ENCODE results near the gene B4GALT2.

Gene B4GALT2

DNA sequence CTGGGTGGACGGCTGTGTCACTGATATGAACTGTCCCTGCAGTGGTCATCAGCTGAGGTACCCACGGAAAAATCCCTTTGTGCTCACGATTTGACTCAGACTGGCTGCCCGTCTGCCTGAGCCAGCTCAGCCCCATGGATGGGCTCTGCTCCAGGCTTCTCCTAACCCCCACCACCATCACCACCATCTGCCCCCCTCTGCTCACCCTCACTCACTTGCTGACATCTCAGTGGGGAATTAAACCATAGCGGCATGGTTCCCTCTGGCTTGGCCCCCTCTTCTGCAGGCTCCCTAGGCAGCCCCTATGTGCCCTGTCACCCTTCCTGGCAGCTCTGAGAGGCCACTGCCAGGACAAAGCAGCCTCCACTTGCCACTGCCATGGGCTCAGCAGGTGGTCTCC lies 34.9 kb downstream of the B4GALT2 start:
- H3K36me3 ChIP-seq (ENCODE audit: insufficient read depth, insufficient read length, low read length) = peaks cover 10% of the 10 kb centered on the region
- TF ChIP-seq ZNF274 (IDR thresholded peaks at IDR 0.05; ENCODE audit: low read depth, low read length) = no peak
- no peak for TF ChIP-seq YY1 (IDR thresholded peaks at IDR 0.05; ENCODE audit: insufficient read depth, insufficient read length)
- no peak for TF ChIP-seq SUZ12 (IDR thresholded peaks at IDR 0.05; ENCODE audit: extremely low read depth, insufficient read depth, insufficient read length)
- no peak overlapping the region for H3K4me3 ChIP-seq (ENCODE audit: insufficient read length, low read depth)
- H3K4me1 ChIP-seq (ENCODE audit: insufficient read depth, insufficient read length) = peaks cover 29% of the 10 kb centered on the region
- H3K9ac ChIP-seq (ENCODE audit: insufficient read length, low read depth) = peak overlapping the region; percentile 5
- no peaks in the 10 kb centered on the region for H3K9me3 ChIP-seq (ENCODE audit: insufficient read depth, low read length)
- H3K27me3 ChIP-seq (ENCODE audit: insufficient read depth, insufficient read length) = no peaks in the 10 kb centered on the region
- no peak for DNase-seq (ENCODE audit: low read depth, low spot score)

DNA sequence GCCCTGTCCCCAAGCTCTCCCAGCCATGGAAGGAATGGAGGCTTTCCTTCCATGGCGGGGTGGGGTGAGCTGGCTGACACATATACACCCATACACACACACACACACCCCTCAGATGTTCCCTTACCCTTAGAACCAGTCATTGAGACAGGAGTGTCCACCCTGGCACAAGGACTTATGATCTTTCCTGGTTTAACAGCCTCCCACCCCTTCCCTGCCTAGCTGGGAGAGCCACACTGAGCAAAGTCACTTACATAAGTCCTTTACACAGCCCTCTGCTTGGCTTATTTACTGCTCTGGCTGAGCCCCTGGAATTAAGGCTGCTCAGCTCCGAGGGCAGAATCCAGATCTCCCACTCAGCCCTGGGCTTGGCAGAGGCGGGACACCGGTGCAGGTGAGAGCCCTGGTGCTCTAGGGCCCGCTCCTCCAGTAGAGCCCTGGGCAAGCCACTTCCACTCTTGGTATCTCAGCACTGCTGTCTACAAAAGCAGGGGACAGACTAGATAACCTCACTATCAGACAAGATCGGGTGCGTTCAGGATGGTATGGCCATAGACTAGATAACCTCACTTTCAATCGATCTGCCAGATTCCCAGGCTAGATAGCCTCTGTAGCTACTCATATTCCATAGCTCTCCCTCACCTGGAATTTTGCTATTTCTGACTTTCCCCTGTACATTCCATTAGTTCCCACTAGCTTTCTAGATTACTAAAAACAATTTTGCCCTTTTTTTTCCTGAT lies 35.5 kb downstream of the B4GALT2 start:
- no peak for DNase-seq (ENCODE audit: low read depth, low spot score)
- Histone ChIP-seq H3K9ac (ENCODE audit: insufficient read length, low read depth) (peak overlapping the region; percentile 5), H3K27me3 (ENCODE audit: insufficient read depth, insufficient read length) (no peaks in the 10 kb centered on the region), H3K36me3 (ENCODE audit: insufficient read depth, insufficient read length, low read length) (peaks cover 14% of the 10 kb centered on the region), H3K9me3 (ENCODE audit: insufficient read depth, low read length) (no peaks in the 10 kb centered on the region), H3K4me1 (ENCODE audit: insufficient read depth, insufficient read length) (peaks cover 32% of the 10 kb centered on the region), H3K4me3 (ENCODE audit: insufficient read length, low read depth) (no peak overlapping the region)
- TF ChIP-seq YY1 (IDR thresholded peaks at IDR 0.05; ENCODE audit: insufficient read depth, insufficient read length) (no peak), ZNF274 (IDR thresholded peaks at IDR 0.05; ENCODE audit: low read depth, low read length) (no peak), SUZ12 (IDR thresholded peaks at IDR 0.05; ENCODE audit: extremely low read depth, insufficient read depth, insufficient read length) (no peak)

DNA sequence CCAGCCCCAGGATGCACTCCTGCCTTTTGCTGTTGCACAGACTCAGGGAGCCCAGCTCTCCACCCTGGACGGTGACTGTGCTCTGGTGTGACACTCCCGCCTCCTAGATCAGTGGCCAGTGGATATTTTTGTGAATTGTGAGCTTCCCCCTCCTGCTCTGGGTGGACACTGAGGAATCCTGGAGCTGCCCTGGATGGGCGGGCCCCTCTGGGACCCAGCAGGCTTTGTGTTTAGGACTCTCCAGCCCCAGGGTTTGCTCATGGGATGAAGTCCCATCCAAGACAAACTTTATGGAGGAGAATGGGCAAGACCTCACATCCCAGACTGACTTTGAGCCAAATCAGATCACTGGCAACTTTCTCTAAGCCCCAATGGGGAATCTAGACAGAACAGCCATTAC lies 36.2 kb downstream of the B4GALT2 start:
- H3K27me3 ChIP-seq (ENCODE audit: insufficient read depth, insufficient read length) = no peaks in the 10 kb centered on the region
- no peak overlapping the region for H3K9ac ChIP-seq (ENCODE audit: insufficient read length, low read depth)
- DNase-seq (ENCODE audit: low read depth, low spot score) = no peak
- no peak overlapping the region for H3K4me3 ChIP-seq (ENCODE audit: insufficient read length, low read depth)
- H3K9me3 ChIP-seq (ENCODE audit: insufficient read depth, low read length) = no peaks in the 10 kb centered on the region
- TF ChIP-seq YY1 (IDR thresholded peaks at IDR 0.05; ENCODE audit: insufficient read depth, insufficient read length) (no peak), SUZ12 (IDR thresholded peaks at IDR 0.05; ENCODE audit: extremely low read depth, insufficient read depth, insufficient read length) (no peak), ZNF274 (IDR thresholded peaks at IDR 0.05; ENCODE audit: low read depth, low read length) (no peak)
- peaks cover 34% of the 10 kb centered on the region for H3K4me1 ChIP-seq (ENCODE audit: insufficient read depth, insufficient read length)
- peaks cover 13% of the 10 kb centered on the region for H3K36me3 ChIP-seq (ENCODE audit: insufficient read depth, insufficient read length, low read length)

DNA sequence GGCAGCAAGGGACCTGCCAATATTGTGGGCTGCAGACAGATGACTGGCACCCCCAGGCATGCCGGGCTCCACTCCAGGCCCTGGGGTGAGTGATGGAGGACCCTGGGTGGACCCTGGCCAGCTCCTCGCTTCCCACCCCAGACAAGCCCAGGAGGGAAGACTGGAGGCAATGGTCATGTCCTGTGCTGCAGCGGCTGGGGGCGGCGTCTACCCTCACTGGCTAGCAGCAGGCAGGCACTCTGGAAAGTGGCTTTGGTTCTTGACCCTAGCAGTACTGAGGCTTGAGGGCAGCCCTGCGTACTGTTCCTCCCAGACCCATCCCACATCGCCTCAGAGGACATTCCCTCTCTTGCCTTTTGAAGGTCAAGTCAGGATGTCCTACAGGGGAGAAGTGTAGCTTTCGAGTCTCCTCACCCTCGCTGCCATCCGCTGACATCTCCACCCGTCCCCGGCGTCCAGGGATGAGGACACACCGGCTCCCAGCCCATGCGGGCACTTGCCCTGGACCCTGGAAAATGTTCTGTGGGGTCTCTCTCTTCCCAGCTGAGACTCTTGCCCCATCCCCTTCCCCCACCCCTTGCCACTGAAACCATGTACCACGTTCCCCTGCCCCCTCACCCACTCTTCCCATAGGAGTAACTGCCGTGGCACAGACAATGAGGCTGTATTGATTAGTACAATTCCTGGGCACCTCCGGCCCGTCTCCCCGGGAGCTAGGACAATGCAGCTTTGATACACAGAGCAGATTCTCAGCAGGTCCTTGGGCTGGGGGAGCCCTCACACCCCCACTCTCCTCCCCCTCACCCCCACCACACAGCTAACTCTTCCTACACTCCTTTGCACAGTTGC lies 37.3 kb downstream of the B4GALT2 start:
- peaks cover 22% of the 10 kb centered on the region for H3K36me3 ChIP-seq (ENCODE audit: insufficient read depth, insufficient read length, low read length)
- H3K27me3 ChIP-seq (ENCODE audit: insufficient read depth, insufficient read length) = no peaks in the 10 kb centered on the region
- no peak overlapping the region for H3K4me3 ChIP-seq (ENCODE audit: insufficient read length, low read depth)
- H3K9ac ChIP-seq (ENCODE audit: insufficient read length, low read depth) = no peak overlapping the region
- DNase-seq (ENCODE audit: low read depth, low spot score) = no peak
- peaks cover 25% of the 10 kb centered on the region for H3K4me1 ChIP-seq (ENCODE audit: insufficient read depth, insufficient read length)
- no peaks in the 10 kb centered on the region for H3K9me3 ChIP-seq (ENCODE audit: insufficient read depth, low read length)
- TF ChIP-seq YY1 (IDR thresholded peaks at IDR 0.05; ENCODE audit: insufficient read depth, insufficient read length) (no peak), SUZ12 (IDR thresholded peaks at IDR 0.05; ENCODE audit: extremely low read depth, insufficient read depth, insufficient read length) (no peak), ZNF274 (IDR thresholded peaks at IDR 0.05; ENCODE audit: low read depth, low read length) (no peak)

DNA sequence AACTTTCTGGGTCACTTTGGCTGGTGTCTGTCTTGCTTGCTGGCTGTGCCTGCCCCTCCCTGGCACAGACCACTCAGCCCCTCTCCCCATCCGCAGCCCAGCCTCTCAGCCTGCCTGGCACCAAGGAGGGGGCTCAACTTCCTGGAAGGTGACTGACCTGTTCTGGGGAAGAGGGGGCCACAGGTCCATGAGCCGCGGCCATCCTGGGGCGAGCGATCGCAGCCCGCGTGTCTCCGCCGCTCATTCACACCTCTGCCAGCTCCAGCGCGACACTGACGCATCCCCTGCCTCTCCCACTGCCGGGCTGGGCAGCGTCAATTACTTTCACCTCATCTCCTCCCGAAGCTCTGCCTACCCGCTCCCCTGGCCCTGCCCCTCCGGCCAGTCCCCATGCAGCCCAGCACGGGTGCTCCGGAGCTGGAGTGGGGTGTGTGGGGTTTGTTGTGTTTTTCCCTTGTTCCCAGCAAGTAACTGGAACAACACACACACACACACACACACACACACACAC lies 37.9 kb downstream of the B4GALT2 start:
- no peak for TF ChIP-seq SUZ12 (IDR thresholded peaks at IDR 0.05; ENCODE audit: extremely low read depth, insufficient read depth, insufficient read length)
- no peak for TF ChIP-seq ZNF274 (IDR thresholded peaks at IDR 0.05; ENCODE audit: low read depth, low read length)
- TF ChIP-seq YY1 (IDR thresholded peaks at IDR 0.05; ENCODE audit: insufficient read depth, insufficient read length) = no peak
- Histone ChIP-seq H3K4me1 (ENCODE audit: insufficient read depth, insufficient read length) (peaks cover 18% of the 10 kb centered on the region), H3K9me3 (ENCODE audit: insufficient read depth, low read length) (no peaks in the 10 kb centered on the region), H3K4me3 (ENCODE audit: insufficient read length, low read depth) (no peak overlapping the region), H3K27me3 (ENCODE audit: insufficient read depth, insufficient read length) (no peaks in the 10 kb centered on the region), H3K36me3 (ENCODE audit: insufficient read depth, insufficient read length, low read length) (peaks cover 27% of the 10 kb centered on the region), H3K9ac (ENCODE audit: insufficient read length, low read depth) (no peak overlapping the region)
- no peak for DNase-seq (ENCODE audit: low read depth, low spot score)

DNA sequence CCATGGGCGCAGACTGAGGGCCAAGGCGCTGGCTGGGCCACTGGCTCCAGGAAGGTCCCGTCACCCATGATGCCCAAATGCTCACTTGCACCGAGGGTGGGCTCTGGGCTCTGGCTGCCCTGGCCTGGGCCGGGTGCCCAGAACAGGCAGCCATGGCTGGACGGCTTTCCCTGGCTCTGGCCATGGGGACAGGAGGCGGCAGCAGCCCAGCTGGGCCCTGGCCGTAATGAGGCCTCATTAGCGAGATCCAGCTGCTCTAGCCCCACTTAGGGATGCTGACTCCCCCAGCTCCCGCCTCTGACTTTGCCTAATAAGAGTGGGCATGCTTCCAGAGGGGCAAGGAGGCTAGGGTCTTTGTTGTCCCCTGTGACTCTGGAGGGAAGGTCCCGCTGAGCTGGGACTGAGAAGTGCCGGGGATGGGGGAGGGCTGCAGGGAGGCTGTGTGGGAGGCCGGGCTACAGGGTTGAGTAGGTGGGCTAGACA lies 40.5 kb downstream of the B4GALT2 start:
- peaks cover 48% of the 10 kb centered on the region for H3K36me3 ChIP-seq (ENCODE audit: insufficient read depth, insufficient read length, low read length)
- DNase-seq (ENCODE audit: low read depth, low spot score) = no peak
- H3K4me1 ChIP-seq (ENCODE audit: insufficient read depth, insufficient read length) = peaks cover 12% of the 10 kb centered on the region
- no peaks in the 10 kb centered on the region for H3K9me3 ChIP-seq (ENCODE audit: insufficient read depth, low read length)
- no peaks in the 10 kb centered on the region for H3K27me3 ChIP-seq (ENCODE audit: insufficient read depth, insufficient read length)
- no peak overlapping the region for H3K9ac ChIP-seq (ENCODE audit: insufficient read length, low read depth)
- TF ChIP-seq ZNF274 (IDR thresholded peaks at IDR 0.05; ENCODE audit: low read depth, low read length) (no peak), YY1 (IDR thresholded peaks at IDR 0.05; ENCODE audit: insufficient read depth, insufficient read length) (no peak), SUZ12 (IDR thresholded peaks at IDR 0.05; ENCODE audit: extremely low read depth, insufficient read depth, insufficient read length) (no peak)
- H3K4me3 ChIP-seq (ENCODE audit: insufficient read length, low read depth) = no peak overlapping the region

DNA sequence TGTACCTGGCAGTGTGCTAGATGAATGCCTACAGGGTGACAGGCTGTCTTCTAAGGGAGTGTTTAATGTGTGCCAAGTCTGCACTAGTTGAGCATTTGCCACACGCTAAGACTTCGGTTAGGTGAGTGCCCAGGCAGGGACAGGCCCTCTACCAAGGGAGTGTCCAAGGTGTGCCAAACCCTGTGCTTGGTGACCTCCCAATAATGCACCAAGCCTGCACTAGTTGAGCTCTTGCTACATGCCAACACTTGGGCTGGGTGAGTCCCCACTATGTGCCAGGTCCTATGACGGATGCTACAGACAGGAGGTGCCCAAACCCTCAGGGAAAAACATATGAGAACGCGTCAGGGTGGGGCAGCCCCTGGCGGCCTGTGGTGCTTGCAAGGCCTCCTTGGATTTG lies 41.5 kb downstream of the B4GALT2 start:
- no peaks in the 10 kb centered on the region for H3K9me3 ChIP-seq (ENCODE audit: insufficient read depth, low read length)
- TF ChIP-seq ZNF274 (IDR thresholded peaks at IDR 0.05; ENCODE audit: low read depth, low read length) = no peak
- TF ChIP-seq YY1 (IDR thresholded peaks at IDR 0.05; ENCODE audit: insufficient read depth, insufficient read length) = no peak
- TF ChIP-seq SUZ12 (IDR thresholded peaks at IDR 0.05; ENCODE audit: extremely low read depth, insufficient read depth, insufficient read length) = no peak
- H3K9ac ChIP-seq (ENCODE audit: insufficient read length, low read depth) = no peak overlapping the region
- no peaks in the 10 kb centered on the region for H3K27me3 ChIP-seq (ENCODE audit: insufficient read depth, insufficient read length)
- DNase-seq (ENCODE audit: low read depth, low spot score) = no peak
- peaks cover 12% of the 10 kb centered on the region for H3K4me1 ChIP-seq (ENCODE audit: insufficient read depth, insufficient read length)
- H3K36me3 ChIP-seq (ENCODE audit: insufficient read depth, insufficient read length, low read length) = peaks cover 48% of the 10 kb centered on the region
- no peak overlapping the region for H3K4me3 ChIP-seq (ENCODE audit: insufficient read length, low read depth)

Data from NT2/D1 (cell line).